SU-DHL-6 (cell line): ENCODE measurements around the gene SMOC2.

Experiments
- EZH2phosphoT487 ChIP-seq: fragments of 200-600 bp; sonication (generic), shearing (Covaris generic); conservative IDR thresholded peaks from 2 replicates; pipeline ENCODE4 v1.6.1; 2018; ENCODE audit warnings: mild to moderate bottlenecking, antibody characterized with exemption, low read length, moderate library complexity, mixed read lengths
- TF ChIP-seq, protein P1 (sequence below): fragments of 200-600 bp; sonication (generic); IDR thresholded peaks from one replicate; pipeline ENCODE4 v1.5.1; 2017; ENCODE audit warnings: antibody characterized with exemption, mild to moderate bottlenecking, low read length, moderate library complexity; ENCODE audit not compliant: insufficient read depth, poor library complexity, severe bottlenecking

- TF ChIP-seq, protein P1, sequence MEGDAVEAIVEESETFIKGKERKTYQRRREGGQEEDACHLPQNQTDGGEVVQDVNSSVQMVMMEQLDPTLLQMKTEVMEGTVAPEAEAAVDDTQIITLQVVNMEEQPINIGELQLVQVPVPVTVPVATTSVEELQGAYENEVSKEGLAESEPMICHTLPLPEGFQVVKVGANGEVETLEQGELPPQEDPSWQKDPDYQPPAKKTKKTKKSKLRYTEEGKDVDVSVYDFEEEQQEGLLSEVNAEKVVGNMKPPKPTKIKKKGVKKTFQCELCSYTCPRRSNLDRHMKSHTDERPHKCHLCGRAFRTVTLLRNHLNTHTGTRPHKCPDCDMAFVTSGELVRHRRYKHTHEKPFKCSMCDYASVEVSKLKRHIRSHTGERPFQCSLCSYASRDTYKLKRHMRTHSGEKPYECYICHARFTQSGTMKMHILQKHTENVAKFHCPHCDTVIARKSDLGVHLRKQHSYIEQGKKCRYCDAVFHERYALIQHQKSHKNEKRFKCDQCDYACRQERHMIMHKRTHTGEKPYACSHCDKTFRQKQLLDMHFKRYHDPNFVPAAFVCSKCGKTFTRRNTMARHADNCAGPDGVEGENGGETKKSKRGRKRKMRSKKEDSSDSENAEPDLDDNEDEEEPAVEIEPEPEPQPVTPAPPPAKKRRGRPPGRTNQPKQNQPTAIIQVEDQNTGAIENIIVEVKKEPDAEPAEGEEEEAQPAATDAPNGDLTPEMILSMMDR, result no peak
- no peak for TF ChIP-seq EZH2phosphoT487
Measured at GRCh38 chr6:168428052-168428826, 12.7 kb upstream of the SMOC2 start.
